Endometrial microvascular endothelial cells (primary cell): Measurements from ENCODE around the gene CHN2. TPM values are rescaled to one million over a fixed set of nuclear protein-coding genes. Genes with fewer than 3 reads are reported as not detected.

ENCODE experiments used
- in situ Hi-C: cut with HindIII; loops from 2 replicates; pipeline ENCODE4 v1.10.0; 2017; ENCODE audit warnings: low sequenced_read_pairs, low pct_unique_long_range_greater_than_20kb; ENCODE audit errors: inconsistent ontology term
- total RNA-seq: library from RNA; depleted of rRNA; stranded (reverse); fragments of >200 nt; gene quantifications from one replicate; pipeline ENCODE4 v1.2.3, GENCODE V29; 2015; ENCODE audit errors: inconsistent ontology term

The CHN2 gene
- total RNA-seq, 1 donor from 2014 or later: 0.28 TPM

DNA sequence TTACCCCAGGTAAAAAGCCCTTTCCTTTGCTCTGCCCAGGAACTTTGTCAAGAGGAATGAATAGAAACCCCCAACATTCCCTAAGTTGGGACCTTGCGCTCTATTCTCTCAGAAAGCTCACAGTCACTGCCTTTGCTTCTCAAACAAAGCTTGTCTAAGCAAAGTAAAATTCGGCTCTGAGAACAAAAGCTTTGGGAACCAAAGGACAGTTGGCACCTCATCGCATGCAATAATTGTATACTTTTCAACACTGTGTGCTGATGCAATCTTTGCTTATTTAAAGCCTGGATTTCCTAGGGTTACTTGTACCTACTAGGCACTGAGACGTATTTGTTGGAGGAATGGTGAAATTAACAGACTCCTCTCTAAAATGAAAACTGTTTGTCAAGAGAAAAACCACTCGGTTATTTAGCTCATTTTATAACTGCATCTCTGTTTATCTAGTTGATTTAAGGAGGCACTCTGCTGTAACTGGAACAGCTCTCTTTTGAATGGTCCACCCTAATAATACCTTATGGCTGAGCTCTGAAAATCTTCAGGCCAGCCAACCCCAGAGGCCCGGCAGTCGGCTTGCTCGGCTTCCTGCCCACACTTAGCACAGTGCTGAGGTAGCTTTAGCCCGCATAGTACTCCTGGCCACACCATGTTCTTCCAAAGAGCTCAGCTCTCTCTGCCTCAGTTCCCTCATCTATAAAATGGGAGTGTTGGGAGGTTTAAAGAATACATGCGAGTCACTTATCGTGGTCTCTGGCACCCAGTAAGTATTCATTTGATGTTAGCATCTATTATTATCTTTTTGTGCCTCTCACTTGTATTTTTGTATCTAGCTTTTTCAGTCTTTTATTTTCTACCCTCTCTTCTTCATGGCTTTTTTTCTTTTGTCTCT lies 288.9 kb downstream of the CHN2 start:
- in situ Hi-C loops: no loop called here

DNA sequence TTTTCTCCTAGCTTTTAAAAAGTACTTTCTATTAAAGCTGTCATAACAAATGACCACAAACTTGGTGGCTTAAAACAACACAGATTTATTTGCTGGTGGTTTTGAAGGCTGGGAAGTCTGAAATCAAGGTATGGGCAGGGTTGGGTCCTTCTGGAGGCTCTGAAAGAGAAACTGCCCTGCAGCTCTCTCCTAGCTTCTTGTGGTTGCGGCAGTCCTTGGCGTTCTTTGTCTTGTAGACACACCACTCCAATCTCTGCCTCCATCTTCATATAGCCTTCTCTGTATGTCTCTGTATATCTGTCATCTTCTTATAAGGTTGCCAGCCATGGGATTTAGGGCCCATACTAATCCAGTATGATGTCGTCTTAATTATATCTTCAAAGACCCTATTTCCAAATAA lies 289.7 kb downstream of the CHN2 start:
- in situ Hi-C loops: no loop called here

GRCh38 chr7:29485339-29486190 lies 291.0 kb downstream of the CHN2 start:
- in situ Hi-C loops: no loop called here

DNA sequence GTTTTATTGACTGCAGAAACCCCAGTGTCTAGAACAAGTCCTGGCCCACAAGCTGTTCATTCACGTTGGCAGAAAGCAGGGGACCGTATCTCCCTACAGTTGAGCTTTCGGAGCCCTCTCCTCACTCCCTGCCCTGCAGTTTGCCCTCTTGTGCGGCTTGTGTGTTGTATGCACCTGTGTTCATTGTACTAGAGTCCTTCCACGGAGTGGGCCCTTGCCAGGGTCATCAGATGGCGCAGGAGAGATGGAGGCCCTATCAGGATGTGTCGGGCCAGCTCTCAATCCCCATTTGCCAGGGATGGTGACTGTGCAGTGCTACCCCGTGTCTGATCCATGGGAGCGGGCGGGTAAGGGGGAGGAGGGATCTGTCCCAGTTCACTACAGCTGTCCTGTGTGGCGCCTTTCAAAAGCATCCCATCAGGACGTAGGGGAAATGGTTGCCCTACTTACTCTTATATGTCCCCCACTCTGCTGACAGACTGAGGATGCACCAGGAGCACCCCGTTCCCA lies 291.7 kb downstream of the CHN2 start:
- in situ Hi-C loops: no loop called here

DNA sequence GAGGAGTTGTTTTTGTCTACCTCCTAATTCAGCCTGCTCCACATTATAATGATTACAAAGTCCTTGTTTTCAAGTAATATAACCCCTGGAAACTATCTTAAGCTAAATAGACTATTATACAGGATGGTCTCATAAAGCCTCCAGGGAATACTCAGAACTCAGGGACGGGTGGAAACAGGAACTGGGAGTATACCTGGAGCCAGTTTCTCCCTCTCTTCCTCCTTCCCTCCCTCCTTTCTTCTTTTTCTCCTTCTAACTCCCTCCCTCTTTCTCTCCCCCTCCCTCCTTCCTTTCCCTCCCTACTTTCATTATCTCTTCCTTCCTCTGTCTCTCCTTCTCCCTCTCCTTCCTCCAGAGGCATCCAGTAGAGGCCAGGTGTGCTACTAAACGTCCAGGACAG lies 292.8 kb downstream of the CHN2 start:
- in situ Hi-C loops: no loop called here

DNA sequence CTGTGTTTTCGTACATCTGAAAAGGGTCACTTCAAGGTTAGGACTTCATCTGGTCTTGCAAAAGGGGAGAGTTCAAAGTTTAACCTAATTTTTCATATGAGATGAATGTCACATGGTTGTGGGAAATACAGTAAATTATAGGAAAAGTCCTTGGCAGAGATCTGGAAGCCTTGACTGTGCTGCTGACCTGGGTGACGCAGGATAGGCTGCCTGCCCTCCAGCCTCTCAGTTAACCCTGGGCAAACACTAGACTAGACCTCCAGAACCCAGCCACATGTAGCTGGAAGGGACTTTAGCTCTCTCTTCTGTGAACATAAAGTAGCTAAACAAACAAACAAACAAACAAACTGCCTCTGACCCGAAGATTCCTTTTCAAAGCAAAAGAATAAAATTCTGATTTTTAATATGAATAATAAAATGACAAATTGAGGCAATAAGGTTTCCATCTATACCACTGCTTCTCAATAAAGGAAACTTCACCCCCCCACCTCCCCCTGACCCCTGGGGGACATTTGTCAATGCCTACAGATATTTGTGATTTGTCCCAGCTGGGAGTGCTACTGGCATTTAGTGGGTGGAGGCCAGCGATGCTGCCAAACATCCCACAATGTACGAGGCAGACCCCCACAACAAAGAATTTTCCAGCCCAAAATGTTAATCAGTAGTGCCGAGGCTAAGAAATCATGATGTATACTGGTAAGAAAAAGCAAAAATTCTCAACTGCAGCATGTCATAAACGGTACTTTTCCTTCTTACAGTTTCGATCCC lies 293.8 kb downstream of the CHN2 start:
- in situ Hi-C loops: no loop called here

GRCh38 chr7:29488977-29489376 lies 294.4 kb downstream of the CHN2 start:
- in situ Hi-C loops: no loop called here

- in situ Hi-C loops: no loop called here
Observed at GRCh38 chr7:29490094-29490607, 295.6 kb downstream of the CHN2 start.

DNA sequence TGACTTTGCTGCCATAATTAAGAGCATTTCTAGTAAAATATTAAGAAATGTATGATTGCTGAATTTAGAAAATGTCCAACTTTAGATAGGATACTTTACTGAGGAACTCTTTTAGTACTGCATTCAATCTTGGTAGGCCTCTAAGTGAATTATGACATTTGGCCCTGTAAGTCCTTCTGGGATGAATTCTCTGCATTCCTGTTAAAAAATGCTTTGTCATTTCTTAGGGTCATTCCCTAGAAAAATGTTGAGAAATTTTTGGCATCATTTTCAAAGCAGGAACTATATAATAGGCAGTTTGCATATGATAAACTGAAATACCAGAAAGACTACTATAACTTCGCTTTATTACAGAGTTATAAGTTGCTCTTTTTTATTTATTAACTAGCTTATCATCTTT lies 299.8 kb downstream of the CHN2 start:
- in situ Hi-C loops: no loop called here

DNA sequence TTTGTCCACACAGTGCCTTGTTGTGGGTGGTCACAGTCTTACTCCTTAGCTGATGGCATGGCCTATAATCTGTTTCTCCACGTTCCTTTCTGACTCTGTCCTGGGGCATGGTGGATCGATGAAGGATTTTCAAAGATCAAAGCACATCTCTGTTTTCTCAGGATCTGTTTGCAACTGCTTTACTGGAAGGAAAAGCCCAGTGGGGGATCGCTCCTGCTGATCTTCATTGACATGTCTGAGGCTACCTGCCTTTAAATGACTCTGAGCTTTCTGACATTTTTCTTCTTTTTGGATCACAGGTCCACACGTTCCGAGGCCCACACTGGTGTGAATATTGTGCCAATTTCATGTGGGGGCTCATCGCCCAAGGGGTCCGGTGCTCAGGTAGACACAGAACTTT lies 301.1 kb downstream of the CHN2 start:
- in situ Hi-C loops: no loop called here

DNA sequence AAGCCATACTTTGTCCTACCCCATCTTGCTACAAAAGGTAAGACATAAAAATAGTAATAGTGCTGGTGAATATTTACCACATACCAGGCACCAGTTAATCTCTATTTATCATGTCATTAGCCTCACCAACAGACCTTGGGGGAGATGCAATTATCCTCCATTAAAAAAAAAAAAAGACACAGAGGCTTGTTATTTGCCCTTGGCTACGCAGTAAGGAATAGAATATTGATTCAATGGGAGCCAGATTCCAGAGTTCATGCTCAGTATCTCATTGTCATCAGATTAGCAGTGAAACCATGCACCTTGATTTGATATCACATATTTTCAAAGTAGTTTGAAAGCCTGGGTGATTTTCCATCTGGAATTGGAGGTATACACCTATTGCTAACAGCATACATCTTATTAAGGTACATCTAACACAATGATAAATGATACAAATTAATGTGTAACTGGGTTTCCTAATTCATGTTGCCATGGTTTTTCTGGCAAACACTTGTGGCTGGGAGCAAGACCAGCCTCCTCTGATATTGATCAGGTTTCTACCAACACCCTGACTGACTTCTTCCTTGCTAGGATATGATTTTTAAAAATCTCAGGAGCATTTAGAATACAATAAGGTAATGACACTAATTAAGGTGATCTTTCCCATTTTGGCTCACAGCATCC lies 301.9 kb downstream of the CHN2 start:
- in situ Hi-C loops: no loop called here

DNA sequence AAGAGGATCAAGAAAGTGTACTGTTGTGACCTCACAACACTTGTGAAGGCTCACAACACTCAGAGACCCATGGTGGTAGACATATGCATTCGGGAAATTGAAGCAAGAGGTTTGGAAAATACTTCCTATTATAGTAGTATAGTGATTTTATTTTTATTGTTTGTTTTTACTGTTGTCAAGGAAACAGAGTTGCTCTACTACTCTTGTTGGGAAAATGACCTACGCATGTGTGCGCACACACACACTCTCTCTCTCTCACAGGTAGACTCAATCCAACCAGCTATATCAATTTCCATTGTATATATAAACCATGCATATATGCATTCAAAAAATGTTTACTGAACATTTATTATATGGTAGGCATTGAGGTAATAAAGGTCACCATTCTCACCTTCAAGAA lies 305.4 kb downstream of the CHN2 start:
- in situ Hi-C loops: no loop called here

- in situ Hi-C loops: no loop called here
Observed at GRCh38 chr7:29500719-29501118, 306.1 kb downstream of the CHN2 start.

DNA sequence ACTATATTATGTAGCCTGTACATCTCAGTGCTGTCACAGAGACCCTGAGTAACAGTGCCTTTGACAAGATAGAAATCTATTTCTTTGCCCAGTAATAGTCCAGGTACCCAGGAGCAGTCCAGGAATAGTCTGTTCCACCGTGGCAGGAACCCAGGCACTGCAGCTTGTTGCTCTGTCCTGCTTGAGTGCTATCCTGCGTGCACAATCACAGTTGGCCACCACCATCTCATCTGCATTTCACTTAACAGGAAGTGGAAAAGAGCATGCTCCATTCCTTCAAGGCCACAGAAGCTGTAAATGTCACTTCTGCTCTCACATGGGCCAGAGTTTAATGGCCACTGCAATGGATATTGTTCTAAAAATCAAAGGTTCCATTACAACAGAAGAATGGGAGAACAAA lies 307.6 kb downstream of the CHN2 start:
- in situ Hi-C loops: no loop called here

DNA sequence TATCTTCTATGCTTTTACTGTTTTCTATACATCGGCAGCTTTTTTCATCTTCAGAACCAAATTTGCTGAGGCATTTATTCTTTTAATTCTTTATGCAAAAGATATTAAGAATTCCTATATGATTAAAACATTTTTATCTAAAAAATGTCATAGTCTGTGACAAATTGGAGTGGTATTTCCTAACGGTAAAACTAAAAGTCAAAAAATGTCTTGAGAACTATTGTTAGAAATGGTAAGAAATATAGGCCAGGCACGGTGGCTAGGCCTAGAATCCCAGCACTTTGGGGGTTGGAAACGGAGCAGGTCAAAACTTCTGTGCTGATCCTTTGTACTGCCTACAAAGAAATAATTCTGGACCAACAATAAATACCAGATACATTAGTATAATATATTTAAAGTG lies 311.4 kb downstream of the CHN2 start:
- in situ Hi-C loops: no loop called here

GRCh38 chr7:29508608-29509007 lies 314.0 kb downstream of the CHN2 start:
- in situ Hi-C loops: no loop called here

- in situ Hi-C loops: no loop called here
Observed at GRCh38 chr7:29510028-29510427, 315.5 kb downstream of the CHN2 start.

GRCh38 chr7:29511337-29511736 lies 316.8 kb downstream of the CHN2 start:
- in situ Hi-C loops: no loop called here
